A549 (cell line): ENCODE measurements around the gene ZNF26. TPM values are rescaled to one million over a fixed set of nuclear protein-coding genes. Genes with fewer than 3 reads are reported as not detected.

Source experiments
- ATAC-seq, 2 experiments: fragments of 200-7000 bp in 1 of 2; fragments of >200 bp in 1 of 2; cut with Nextera tagmentation in 1 of 2; cut with Tn5 transposase in 1 of 2; 3 replicates each; pipeline versions ENCODE4 v1.8.0 to v1.9.1; 2018 to 2020; ENCODE audit warnings: mild to moderate bottlenecking in 1 of 2, moderate library complexity in 1 of 2
- CTCF ChIA-PET: fragments of 300-600 bp; sonication (Branson Sonifier 250); formaldehyde crosslinking; extraction: SDS; loops from one replicate; lab custom pipeline; 2021; ENCODE audit warnings: antibody characterized with exemption, inconsistent platforms; lab: Yijun Ruan, JAX
- POLR2A ChIA-PET: fragments of 350-600 bp; formaldehyde crosslinking; extraction: SDS; loops from one replicate; lab custom pipeline; 2021; ENCODE audit warnings: antibody characterized with exemption, inconsistent platforms; lab: Yijun Ruan, JAX
- DNase-seq, 2 experiments: peaks; one replicate each; pipeline versions ENCODE4 v3.0.0 to v3.0.0-alpha.2; 2011 to 2016; ENCODE audit warnings: low read depth in 1 of 2, low spot score in 1 of 2
- FAIRE-seq: peaks from 2 replicates; lab custom pipeline; 2011; peaks lifted over from hg19 to GRCh38; lab: Jason Lieb, UNC
- H3K27ac ChIP-seq, 2 experiments: fragments of >200 bp; sonication (Bioruptor Twin); formaldehyde crosslinking; 3 replicates each; pipeline ENCODE4 v1.5.1; 2016 to 2017
- H3K4me1 ChIP-seq: fragments of >200 bp; sonication (Bioruptor Twin); formaldehyde crosslinking; 3 replicates; pipeline ENCODE4 v1.6.1; 2016
- H3K4me2 ChIP-seq: fragments of >200 bp; sonication (Bioruptor Twin); formaldehyde crosslinking; 3 replicates; pipeline ENCODE4 v1.6.1; 2016
- H3K4me3 ChIP-seq: fragments of >200 bp; sonication (Bioruptor Twin); formaldehyde crosslinking; 3 replicates; pipeline ENCODE4 v1.5.1; 2016
- H3K9me3 ChIP-seq: fragments of >200 bp; sonication (Bioruptor Twin); formaldehyde crosslinking; 3 replicates; pipeline ENCODE4 v1.6.1; 2016
- CBX8 ChIP-seq: fragments of 200-600 bp; sonication (generic); IDR thresholded peaks from 2 replicates; pipeline ENCODE4 v1.6.1; 2016
- CHD4 ChIP-seq: fragments of 200-600 bp; sonication (generic); IDR thresholded peaks from 2 replicates; pipeline ENCODE4 v1.6.1; 2016; ENCODE audit warnings: antibody characterized with exemption, mild to moderate bottlenecking, borderline replicate concordance
- CTCF ChIP-seq: fragments of >200 bp; sonication (Bioruptor Twin); formaldehyde crosslinking; IDR thresholded peaks from 3 replicates; pipeline ENCODE4 v1.5.1; 2016
- EHMT2 ChIP-seq: fragments of 200-600 bp; sonication (generic); IDR thresholded peaks from 2 replicates; pipeline ENCODE4 v1.6.1; 2016; ENCODE audit warnings: antibody characterized with exemption, low read depth, mild to moderate bottlenecking, moderate library complexity
- EP300 ChIP-seq, 2 experiments: fragments of >200 bp; sonication (Bioruptor Twin); formaldehyde crosslinking; IDR thresholded peaks; 2 replicates in 1 of 2; 3 replicates in 1 of 2; pipeline ENCODE4 v1.6.1; 2016 to 2017
- ESRRA ChIP-seq: fragments of 150-350 bp; IDR thresholded peaks from 2 replicates; pipeline ENCODE4 v1.6.1; 2014; ENCODE audit warnings: mild to moderate bottlenecking, low read length, borderline replicate concordance
- GATA3 ChIP-seq: IDR thresholded peaks from 2 replicates; pipeline ENCODE4 v1.6.1; 2012; ENCODE audit warnings: borderline replicate concordance
- HDAC2 ChIP-seq: fragments of 200-600 bp; sonication (generic); IDR thresholded peaks from 2 replicates; pipeline ENCODE4 v1.6.1; 2016
- HES2 ChIP-seq: fragments of >200 bp; sonication (Bioruptor Twin); formaldehyde crosslinking; IDR thresholded peaks from 2 replicates; pipeline ENCODE4 v1.6.1; 2016
- HOXA7 ChIP-seq: fragments of 250-450 bp; sonication (Bioruptor Pico); IDR thresholded peaks from 2 replicates; pipeline ENCODE4 v1.5.0; 2020; ENCODE audit warnings: mild to moderate bottlenecking, moderate library complexity
- JUN ChIP-seq, 2 experiments: fragments of >200 bp; sonication (Bioruptor Twin); formaldehyde crosslinking; IDR thresholded peaks; 2 replicates in 1 of 2; 3 replicates in 1 of 2; pipeline ENCODE4 v1.6.1; 2016 to 2017
- KDM1A ChIP-seq: fragments of 200-600 bp; sonication (generic); IDR thresholded peaks from 2 replicates; pipeline ENCODE4 v1.6.1; 2016; ENCODE audit warnings: low read depth, mild to moderate bottlenecking
- NFE2L2 ChIP-seq: fragments of 150-350 bp; conservative IDR thresholded peaks from 2 replicates; pipeline ENCODE4 v1.6.1; 2014; ENCODE audit warnings: low read length
- NR3C1 ChIP-seq: fragments of >200 bp; sonication (Bioruptor Twin); formaldehyde crosslinking; IDR thresholded peaks from 3 replicates; pipeline ENCODE4 v1.6.1; 2017
- PHF8 ChIP-seq: fragments of 200-600 bp; sonication (generic); IDR thresholded peaks from 2 replicates; pipeline ENCODE4 v1.6.1; 2016; ENCODE audit warnings: low read depth, mild to moderate bottlenecking, antibody characterized with exemption, moderate library complexity, borderline replicate concordance
- RARB ChIP-seq: fragments of 250-450 bp; sonication (Bioruptor Pico); IDR thresholded peaks from 2 replicates; pipeline ENCODE4 v1.8.0; 2021; ENCODE audit warnings: mild to moderate bottlenecking, moderate library complexity
- ZC3H11A ChIP-seq: fragments of 450-650 bp; IDR thresholded peaks from 2 replicates; pipeline ENCODE4 v1.6.1; 2014; ENCODE audit warnings: antibody characterized with exemption, mild to moderate bottlenecking
- ZFP36 ChIP-seq: fragments of 450-650 bp; IDR thresholded peaks from 2 replicates; pipeline ENCODE4 v1.6.1; 2014; ENCODE audit warnings: borderline replicate concordance; ENCODE audit not compliant: partially characterized antibody
- ZNF302 ChIP-seq: fragments of 250-450 bp; sonication (Bioruptor Pico); IDR thresholded peaks from 2 replicates; pipeline ENCODE4 v1.9.0; 2021; ENCODE audit warnings: inconsistent platforms, mild to moderate bottlenecking, moderate library complexity
- WGBS: methylation state at CpG from one replicate; pipeline ENCODE4 v1.1.6; 2017; ENCODE audit errors: missing lambda C conversion rate; 5-methylcytosine and 5-hydroxymethylcytosine counted together
- polyA plus RNA-seq, 4 experiments: library from polyadenylated mRNA; depleted of rRNA in 3 of 4; stranded (reverse); fragments of >200 nt; fragmentation: RNase III in 1 of 4; extraction: RNeasy Plus Mini Kit Qiagen cat#74134 plus additional on column Dnase treatment in 1 of 4; gene quantifications; 2 replicates in 3 of 4; 3 replicates in 1 of 4; pipeline ENCODE4 v1.2.3, GENCODE V29; 2011 to 2017
- TF ChIP-seq, protein P1 (sequence below): fragments of >200 bp; sonication (Bioruptor Twin); formaldehyde crosslinking; IDR thresholded peaks from 3 replicates; pipeline ENCODE4 v1.6.1; 2016

The ZNF26 gene
- polyA plus RNA-seq, 2 of the 4 experiments (the other 2 are of a cell fraction): 6.5 to 11.3 TPM

DNA sequence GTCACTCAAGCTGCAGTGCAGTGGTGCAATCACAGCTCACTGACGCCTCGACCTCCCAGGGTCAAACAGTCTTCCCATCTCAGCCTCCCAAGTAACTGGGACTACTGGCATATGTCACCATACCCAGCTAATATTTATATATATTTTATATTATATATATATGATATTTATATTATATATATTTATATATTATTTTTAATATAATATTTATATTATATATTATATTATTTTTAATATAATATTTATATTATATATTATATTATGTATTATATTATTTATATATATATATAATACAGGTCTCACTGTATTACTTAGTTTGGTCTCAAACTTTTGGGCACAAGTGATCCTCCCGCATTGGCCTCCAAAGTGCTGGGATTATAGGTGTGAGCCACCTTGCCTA is 60.5 kb downstream of the ZNF26 start:
- TF ChIP-seq KDM1A: no peak
- no peak for TF ChIP-seq GATA3
- TF ChIP-seq EP300 (IDR thresholded peaks at IDR 0.05): no peak
- no peak for TF ChIP-seq ESRRA
- no peak for TF ChIP-seq CHD4
- no peak for TF ChIP-seq PHF8
- no peak for TF ChIP-seq ZC3H11A
- no peak for TF ChIP-seq EHMT2
- no peak for TF ChIP-seq CTCF
- TF ChIP-seq ZFP36: no peak
- no peak for TF ChIP-seq RARB (CRISPR knock-in tag)
- TF ChIP-seq, protein P1, sequence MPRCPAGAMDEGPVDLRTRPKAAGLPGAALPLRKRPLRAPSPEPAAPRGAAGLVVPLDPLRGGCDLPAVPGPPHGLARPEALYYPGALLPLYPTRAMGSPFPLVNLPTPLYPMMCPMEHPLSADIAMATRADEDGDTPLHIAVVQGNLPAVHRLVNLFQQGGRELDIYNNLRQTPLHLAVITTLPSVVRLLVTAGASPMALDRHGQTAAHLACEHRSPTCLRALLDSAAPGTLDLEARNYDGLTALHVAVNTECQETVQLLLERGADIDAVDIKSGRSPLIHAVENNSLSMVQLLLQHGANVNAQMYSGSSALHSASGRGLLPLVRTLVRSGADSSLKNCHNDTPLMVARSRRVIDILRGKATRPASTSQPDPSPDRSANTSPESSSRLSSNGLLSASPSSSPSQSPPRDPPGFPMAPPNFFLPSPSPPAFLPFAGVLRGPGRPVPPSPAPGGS: no peak
- POLR2A ChIA-PET: interaction anchor here (0.6 kb wide), 1 partner anchor 134 kb away, joined by 3 read pairs; no protein-coding TSS in a partner anchor
- 90% methylated on average over 3 of the region's 3 CpGs for WGBS
- H3K4me2 ChIP-seq: no peak overlapping the region
- ATAC-seq (no peak), DNase-seq (no peak), FAIRE-seq (no peak)
- H3K4me3 ChIP-seq: no peak overlapping the region
- H3K4me1 ChIP-seq: no peaks in the 10 kb centered on the region
- no peak overlapping the region for H3K27ac ChIP-seq
- peaks cover 98% of the 10 kb centered on the region for H3K9me3 ChIP-seq
- CTCF ChIA-PET: interaction anchor here (1.9 kb wide), 1 partner anchor 11 kb away, joined by 7 read pairs; no protein-coding TSS in a partner anchor

DNA sequence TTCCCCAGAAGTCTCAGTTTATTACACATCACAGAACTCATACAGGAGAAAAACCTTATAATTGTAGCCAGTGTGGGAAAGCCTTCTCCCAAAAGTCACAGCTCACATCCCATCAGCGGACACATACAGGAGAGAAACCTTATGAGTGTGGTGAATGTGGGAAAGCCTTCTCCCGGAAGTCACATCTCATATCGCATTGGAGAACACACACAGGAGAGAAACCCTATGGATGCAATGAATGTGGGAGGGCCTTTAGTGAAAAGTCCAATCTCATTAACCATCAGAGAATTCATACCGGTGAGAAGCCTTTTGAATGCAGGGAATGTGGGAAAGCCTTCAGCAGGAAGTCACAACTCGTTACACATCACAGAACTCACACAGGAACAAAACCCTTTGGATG is 71.3 kb downstream of the ZNF26 start:
- FAIRE-seq: no peak
- CTCF ChIA-PET: interaction anchor here (2.0 kb wide), 1 partner anchor 10 kb away, joined by 7 read pairs; no protein-coding TSS in a partner anchor
- Histone ChIP-seq H3K9me3 (peaks cover 100% of the 10 kb centered on the region), H3K4me3 (no peak overlapping the region), H3K4me2 (no peak overlapping the region), H3K27ac (no peak overlapping the region), H3K4me1 (no peaks in the 10 kb centered on the region)
- POLR2A ChIA-PET: no interaction called here
- peak; percentile 43; the same call in 1 of the 2 replicates for TF ChIP-seq KDM1A
- no peak for TF ChIP-seq NR3C1
- WGBS: 87% methylated on average over 5 of the region's 5 CpGs
- no peak for ATAC-seq
- peak in 1 of 2 experiments; percentile 29 for DNase-seq

- no peak overlapping the region for H3K4me3 ChIP-seq
- H3K4me2 ChIP-seq: no peak overlapping the region
- ChIA-PET CTCF (interaction anchor here (1.2 to 2.0 kb wide), 2 partner anchors 11 to 14 kb away, joined by 5 to 7 read pairs; no protein-coding TSS in a partner anchor), POLR2A (no interaction called here)
- H3K27ac ChIP-seq: no peak overlapping the region
- 56% methylated on average over 8 of the region's 8 CpGs for WGBS
- no peak for ATAC-seq
- no peaks in the 10 kb centered on the region for H3K4me1 ChIP-seq
- no peak for FAIRE-seq
- peaks cover 100% of the 10 kb centered on the region for H3K9me3 ChIP-seq
- peak in 1 of 2 experiments; percentile 34 for DNase-seq
- TF ChIP-seq ZNF302 (CRISPR knock-in tag) (no peak), JUN (IDR thresholded peaks at IDR 0.05) (no peak), NFE2L2 (no peak), HES2 (no peak), HOXA7 (CRISPR knock-in tag) (no peak), GATA3 (peak; percentile 74), CBX8 (no peak), HDAC2 (0 out of 2 replicates have a peak, but pooled peaks have one; percentile 63), PHF8 (no peak), KDM1A (0 out of 2 replicates have a peak, but pooled peaks have one; percentile 54)
Observed at GRCh38 chr12:133058203-133059113, 72.3 kb downstream of the ZNF26 start.
